Mesodermal cell (in vitro differentiated cells): ENCODE data around the gene RNGTT.

Experiments used
- H3K27ac ChIP-seq: 2 replicates; pipeline ENCODE4 v1.7.0; 2013; ENCODE audit warnings: mild to moderate bottlenecking, low read depth, low read length, moderate library complexity; ENCODE audit not compliant: severe bottlenecking
- H3K36me3 ChIP-seq: 2 replicates; pipeline ENCODE4 v1.7.1; 2013; ENCODE audit warnings: mild to moderate bottlenecking, low read length, moderate library complexity; ENCODE audit not compliant: control insufficient read depth, insufficient read depth
- H3K4me1 ChIP-seq: one replicate; pipeline ENCODE4 v1.7.1; 2013; ENCODE audit warnings: mild to moderate bottlenecking, low read length; ENCODE audit not compliant: insufficient read depth, control insufficient read depth, poor library complexity, severe bottlenecking
- H3K4me3 ChIP-seq: 2 replicates; pipeline ENCODE4 v1.7.0; 2013; ENCODE audit warnings: low read length, control low read depth, mild to moderate bottlenecking; ENCODE audit not compliant: insufficient read depth, poor library complexity, severe bottlenecking; ENCODE audit errors: extremely low read depth
- H3K9me3 ChIP-seq: 2 replicates; pipeline ENCODE4 v1.7.1; 2013; ENCODE audit warnings: mild to moderate bottlenecking, low read length, moderate library complexity; ENCODE audit not compliant: control insufficient read depth
- WGBS, 2 experiments: methylation state at CpG; one replicate each; pipeline ENCODE4 v1.1.5; 2013; ENCODE audit warnings: missing lambda C conversion rate in 2 of 2; ENCODE audit not compliant: insufficient coverage in 2 of 2; 5-methylcytosine and 5-hydroxymethylcytosine counted together

The RNGTT gene

GRCh38 chr6:88605271-88605670 is 358.1 kb downstream of the RNGTT start:
- H3K36me3 ChIP-seq: no peaks in the 10 kb centered on the region
- no peaks in the 10 kb centered on the region for H3K4me1 ChIP-seq
- H3K27ac ChIP-seq: peak overlapping the region; percentile 8
- 83 to 93% methylated on average over 3 of the region's 3 CpGs for WGBS, 2 experiments
- H3K9me3 ChIP-seq: no peaks in the 10 kb centered on the region
- H3K4me3 ChIP-seq: no peak overlapping the region

- Histone ChIP-seq H3K4me1 (no peaks in the 10 kb centered on the region), H3K36me3 (no peaks in the 10 kb centered on the region)
- WGBS, 2 experiments: 87 to 98% methylated on average over 5 to 6 of the region's 6 CpGs
These were observed 363.8 kb downstream of the RNGTT start for GRCh38 chr6:88599571-88599970.

GRCh38 chr6:88596801-88597200 is 366.6 kb downstream of the RNGTT start:
- Histone ChIP-seq H3K27ac (no peak overlapping the region), H3K4me1 (no peaks in the 10 kb centered on the region), H3K4me3 (no peak overlapping the region), H3K9me3 (peaks cover 3% of the 10 kb centered on the region), H3K36me3 (no peaks in the 10 kb centered on the region)
- WGBS, 2 experiments: 81 to 100% methylated on average over 4 of the region's 4 CpGs

More at GRCh38 chr6:88599571-88599970, 363.8 kb downstream of the RNGTT start:
- no peak overlapping the region for H3K4me3 ChIP-seq
- no peaks in the 10 kb centered on the region for H3K9me3 ChIP-seq
- H3K27ac ChIP-seq: no peak overlapping the region

- WGBS, 2 experiments: 88 to 93% methylated on average over 3 of the region's 3 CpGs
- H3K9me3 ChIP-seq: peaks cover 3% of the 10 kb centered on the region
- H3K4me3 ChIP-seq: no peak overlapping the region
- H3K4me1 ChIP-seq: no peaks in the 10 kb centered on the region
- no peak overlapping the region for H3K27ac ChIP-seq
- no peaks in the 10 kb centered on the region for H3K36me3 ChIP-seq
These were observed 374.5 kb downstream of the RNGTT start for GRCh38 chr6:88588938-88589337.

- WGBS, 2 experiments: 70 to 84% methylated on average over 5 to 7 of the region's 12 CpGs
- Histone ChIP-seq H3K27ac (no peak overlapping the region), H3K36me3 (no peaks in the 10 kb centered on the region), H3K9me3 (peaks cover 1% of the 10 kb centered on the region), H3K4me1 (no peaks in the 10 kb centered on the region), H3K4me3 (no peak overlapping the region)
These were observed 376.3 kb downstream of the RNGTT start for GRCh38 chr6:88587150-88587520.

- Histone ChIP-seq H3K36me3 (no peaks in the 10 kb centered on the region), H3K27ac (no peak overlapping the region), H3K4me1 (no peaks in the 10 kb centered on the region), H3K4me3 (no peak overlapping the region), H3K9me3 (no peaks in the 10 kb centered on the region)
- WGBS, 2 experiments: 83 to 87% methylated on average over 20 of the region's 23 CpGs
These were observed 376.9 kb downstream of the RNGTT start for GRCh38 chr6:88586371-88587149.

GRCh38 chr6:88585276-88585692 is 378.1 kb downstream of the RNGTT start:
- Histone ChIP-seq H3K27ac (no peak overlapping the region), H3K9me3 (no peaks in the 10 kb centered on the region), H3K4me1 (no peaks in the 10 kb centered on the region), H3K36me3 (no peaks in the 10 kb centered on the region), H3K4me3 (no peak overlapping the region)
- WGBS, 2 experiments: 78 to 88% methylated on average over 9 of the region's 9 CpGs

- Histone ChIP-seq H3K27ac (no peak overlapping the region), H3K4me3 (no peak overlapping the region), H3K4me1 (no peaks in the 10 kb centered on the region), H3K9me3 (no peaks in the 10 kb centered on the region), H3K36me3 (no peaks in the 10 kb centered on the region)
- 75 to 86% methylated on average over 9 to 10 of the region's 10 CpGs for WGBS, 2 experiments
These were observed 378.7 kb downstream of the RNGTT start for GRCh38 chr6:88584581-88585275.

- WGBS, 2 experiments: 60% methylated on average over 1 of the region's 2 CpGs; no CpG with 5 or more reads in 1 of the 2 experiments
- Histone ChIP-seq H3K4me3 (no peak overlapping the region), H3K4me1 (no peaks in the 10 kb centered on the region), H3K36me3 (no peaks in the 10 kb centered on the region), H3K9me3 (no peaks in the 10 kb centered on the region), H3K27ac (no peak overlapping the region)
These were observed 386.0 kb downstream of the RNGTT start for GRCh38 chr6:88577461-88577860.

- no peaks in the 10 kb centered on the region for H3K36me3 ChIP-seq
- 80 to 82% methylated on average over 3 to 4 of the region's 6 CpGs for WGBS, 2 experiments
These were observed 387.9 kb downstream of the RNGTT start for GRCh38 chr6:88575536-88575935.

GRCh38 chr6:88574651-88575050 is 388.8 kb downstream of the RNGTT start:
- Histone ChIP-seq H3K4me3 (no peak overlapping the region), H3K27ac (no peak overlapping the region), H3K9me3 (peaks cover 6% of the 10 kb centered on the region), H3K4me1 (no peaks in the 10 kb centered on the region), H3K36me3 (no peaks in the 10 kb centered on the region)
- WGBS, 2 experiments: 86 to 93% methylated on average over 3 of the region's 5 CpGs

More at GRCh38 chr6:88575536-88575935, 387.9 kb downstream of the RNGTT start:
- H3K4me1 ChIP-seq: no peaks in the 10 kb centered on the region
- H3K4me3 ChIP-seq: no peak overlapping the region
- H3K9me3 ChIP-seq: no peaks in the 10 kb centered on the region
- H3K27ac ChIP-seq: no peak overlapping the region
